ENCODE measurements around the gene TSEN2.
"Not testable (repeated sequence)": the region's sequence is repeated elsewhere in the genome, so short reads cannot be mapped to it uniquely, and the experiment has no call there.

Gene TSEN2

GRCh38 chr3:12454816-12455121, 29.5 kb upstream of the TSEN2 start:
- peak; percentile 5 for DNase-seq
- TF ChIP-seq CTCF (IDR thresholded peaks at IDR 0.05; ENCODE audit: low read depth, low read length, missing control alignments) = no peak
- in situ Hi-C loops (cut with HindIII; ENCODE audit: low pct_ligation_motif_present, low sequenced_read_pairs) = loop anchor here (25.0 kb wide), 1 partner anchor 267 kb away; no protein-coding TSS in a partner anchor
- no peak overlapping the region for H3K4me3 ChIP-seq (ENCODE audit: low read depth, low read length)
- H3K36me3 ChIP-seq (replicated peaks) = no peaks in the 10 kb centered on the region
- no peak overlapping the region for H3K27ac ChIP-seq
- no peaks in the 10 kb centered on the region for H3K27me3 ChIP-seq (replicated peaks)

GRCh38 chr3:12455740-12456139, 28.5 kb upstream of the TSEN2 start:
- no peak for DNase-seq
- in situ Hi-C loops (cut with HindIII; ENCODE audit: low pct_ligation_motif_present, low sequenced_read_pairs) = loop anchor here (25.0 kb wide), 1 partner anchor 268 kb away; no protein-coding TSS in a partner anchor
- H3K27ac ChIP-seq = no peak overlapping the region
- no peaks in the 10 kb centered on the region for H3K27me3 ChIP-seq (replicated peaks)
- no peak overlapping the region for H3K4me3 ChIP-seq (ENCODE audit: low read depth, low read length)
- no peak for TF ChIP-seq CTCF (IDR thresholded peaks at IDR 0.05; ENCODE audit: low read depth, low read length, missing control alignments)
- H3K36me3 ChIP-seq (replicated peaks) = no peaks in the 10 kb centered on the region

GRCh38 chr3:12456441-12456840, 27.8 kb upstream of the TSEN2 start:
- no peak for TF ChIP-seq CTCF (IDR thresholded peaks at IDR 0.05; ENCODE audit: low read depth, low read length, missing control alignments)
- Histone ChIP-seq H3K36me3 (replicated peaks) (no peaks in the 10 kb centered on the region), H3K4me3 (ENCODE audit: low read depth, low read length) (no peak overlapping the region), H3K27ac (no peak overlapping the region), H3K27me3 (replicated peaks) (no peaks in the 10 kb centered on the region)
- no peak for DNase-seq
- in situ Hi-C loops (cut with HindIII; ENCODE audit: low pct_ligation_motif_present, low sequenced_read_pairs) = loop anchor here (25.0 kb wide), 1 partner anchor 269 kb away; no protein-coding TSS in a partner anchor

- in situ Hi-C loops (cut with HindIII; ENCODE audit: low pct_ligation_motif_present, low sequenced_read_pairs) = loop anchor here (25.0 kb wide), 1 partner anchor 270 kb away; no protein-coding TSS in a partner anchor
- H3K27me3 ChIP-seq (replicated peaks); H3K36me3 ChIP-seq (replicated peaks); DNase-seq; H3K4me3 ChIP-seq (ENCODE audit: low read depth, low read length); H3K27ac ChIP-seq: not testable (repeated sequence)
Observed at GRCh38 chr3:12457380-12457779, 26.9 kb upstream of the TSEN2 start.

GRCh38 chr3:12458901-12459300, 25.4 kb upstream of the TSEN2 start:
- DNase-seq = no peak
- in situ Hi-C loops (cut with HindIII; ENCODE audit: low pct_ligation_motif_present, low sequenced_read_pairs) = loop anchor here (25.0 kb wide), 1 partner anchor 272 kb away; no protein-coding TSS in a partner anchor
- no peak overlapping the region for H3K27ac ChIP-seq

GRCh38 chr3:12460127-12460526, 24.2 kb upstream of the TSEN2 start:
- no peak overlapping the region for H3K27ac ChIP-seq
- H3K27me3 ChIP-seq (replicated peaks) = no peaks in the 10 kb centered on the region
- TF ChIP-seq CTCF (IDR thresholded peaks at IDR 0.05; ENCODE audit: low read depth, low read length, missing control alignments) = no peak
- H3K4me3 ChIP-seq (ENCODE audit: low read depth, low read length) = no peak overlapping the region
- in situ Hi-C loops (cut with HindIII; ENCODE audit: low pct_ligation_motif_present, low sequenced_read_pairs) = loop anchor here (25.0 kb wide), 1 partner anchor 273 kb away; no protein-coding TSS in a partner anchor
- H3K36me3 ChIP-seq (replicated peaks) = no peaks in the 10 kb centered on the region
- no peak for DNase-seq

More at GRCh38 chr3:12458901-12459300, 25.4 kb upstream of the TSEN2 start:
- H3K36me3 ChIP-seq (replicated peaks) = no peaks in the 10 kb centered on the region
- H3K4me3 ChIP-seq (ENCODE audit: low read depth, low read length) = no peak overlapping the region
- no peaks in the 10 kb centered on the region for H3K27me3 ChIP-seq (replicated peaks)
- TF ChIP-seq CTCF (IDR thresholded peaks at IDR 0.05; ENCODE audit: low read depth, low read length, missing control alignments) = no peak

Data from brain microvascular endothelial cell (primary cell).